ENCODE results near the gene GASK1A.

The GASK1A gene

GRCh38 chr3:42980209-42980608 is 1.1 kb downstream of the GASK1A start:
- no peak for DNase-seq (ENCODE audit: extremely low spot score)
- POLR2A ChIA-PET: no interaction called here
- no peak for TF ChIP-seq CTCF (IDR thresholded peaks at IDR 0.05; ENCODE audit: control extremely low read depth, extremely low read depth, low read depth, missing control alignments)
- CTCF ChIA-PET: interaction anchor here (1.0 to 1.7 kb wide), 4 partner anchors 10 to 18 kb away, joined by 3 to 4 read pairs (median 4); no protein-coding TSS in a partner anchor

- no peak for DNase-seq (ENCODE audit: extremely low spot score)
- TF ChIP-seq CTCF (IDR thresholded peaks at IDR 0.05; ENCODE audit: control extremely low read depth, extremely low read depth, low read depth, missing control alignments): no peak
- POLR2A ChIA-PET: no interaction called here
- CTCF ChIA-PET: interaction anchor here (1.0 to 1.7 kb wide), 3 partner anchors 9 to 19 kb away, joined by 3 to 4 read pairs (median 4); no protein-coding TSS in a partner anchor
Measured at GRCh38 chr3:42980909-42981308, 1.8 kb downstream of the GASK1A start.

- ChIA-PET POLR2A (no interaction called here), CTCF (interaction anchor here (1.3 kb wide), 1 partner anchor 21 kb away, joined by 5 read pairs; no protein-coding TSS in a partner anchor)
- no peak for TF ChIP-seq CTCF (IDR thresholded peaks at IDR 0.05; ENCODE audit: control extremely low read depth, extremely low read depth, low read depth, missing control alignments)
- no peak for DNase-seq (ENCODE audit: extremely low spot score)
Measured at GRCh38 chr3:42982645-42983412, 3.7 kb downstream of the GASK1A start.

- ChIA-PET CTCF (no interaction called here), POLR2A (no interaction called here)
- TF ChIP-seq CTCF (IDR thresholded peaks at IDR 0.05; ENCODE audit: control extremely low read depth, extremely low read depth, low read depth, missing control alignments): no peak
- no peak for DNase-seq (ENCODE audit: extremely low spot score)
Measured at GRCh38 chr3:42983927-42984326, 4.8 kb downstream of the GASK1A start.

GRCh38 chr3:42984701-42985100 is 5.6 kb downstream of the GASK1A start:
- TF ChIP-seq CTCF (IDR thresholded peaks at IDR 0.05; ENCODE audit: control extremely low read depth, extremely low read depth, low read depth, missing control alignments): no peak

GRCh38 chr3:42988097-42988496 is 9.0 kb downstream of the GASK1A start:
- no peak for TF ChIP-seq CTCF (IDR thresholded peaks at IDR 0.05; ENCODE audit: control extremely low read depth, extremely low read depth, low read depth, missing control alignments)
- CTCF ChIA-PET: interaction anchor here (1.0 kb wide), 1 partner anchor 33 kb away, joined by 3 read pairs; no protein-coding TSS in a partner anchor
- POLR2A ChIA-PET: interaction anchor here (0.7 kb wide), 1 partner anchor 218 kb away, joined by 6 read pairs; no protein-coding TSS in a partner anchor
- DNase-seq (ENCODE audit: extremely low spot score): no peak

More at GRCh38 chr3:42984701-42985100, 5.6 kb downstream of the GASK1A start:
- no peak for DNase-seq (ENCODE audit: extremely low spot score)
- ChIA-PET POLR2A (interaction anchor here (0.5 kb wide), 1 partner anchor 636 kb away, joined by 3 read pairs; no protein-coding TSS in a partner anchor), CTCF (no interaction called here)

All from GM10248 (cell line).